T-cell (primary cell): ENCODE measurements around the gene NEFH. TPM values are rescaled to one million over a fixed set of nuclear protein-coding genes. Genes with fewer than 3 reads are reported as not detected.

Experiments used
- ATAC-seq, 4 experiments: fragments of 200-7000 bp in 3 of 4; fragments of 150-1000 bp in 1 of 4; cut with Tn5 transposase; replicated peaks in 1 of 4; 1 replicate in 3 of 4; 2 replicates in 1 of 4; pipeline ENCODE4 v1.10.0; 2021; ENCODE audit warnings: moderate library complexity in 3 of 4, mild to moderate bottlenecking in 2 of 4, moderate number of reproducible peaks in 1 of 4
- CTCF ChIA-PET, 2 donors: fragments of 300-600 bp; sonication (Branson Sonifier 250); formaldehyde crosslinking; loops; one replicate each; lab custom pipeline; 2022; ENCODE audit warnings: antibody characterized with exemption in 2 of 2; lab: Charles Lee
- POLR2A ChIA-PET, 2 donors: fragments of 300-600 bp; sonication (Branson Sonifier 250); formaldehyde crosslinking; loops; one replicate each; lab custom pipeline; 2022; ENCODE audit warnings: antibody characterized with exemption in 2 of 2; lab: Charles Lee
- DNase-seq, 35 experiments: peaks; one replicate each; pipeline versions ENCODE4 v3.0.0 to v3.0.0-alpha.2; 2013 to 2023
- H3K27ac ChIP-seq: one replicate; pipeline ENCODE4 v1.5.1; 2013; ENCODE audit warnings: low read length
- H3K27me3 ChIP-seq, 2 experiments: replicated peaks in 1 of 2; 1 replicate in 1 of 2; 2 replicates in 1 of 2; pipeline versions ENCODE4 v1.6.1 to v1.7.0; 2013; ENCODE audit warnings: low read length in 1 of 2, mixed read lengths in 1 of 2; ENCODE audit not compliant: control insufficient read depth in 2 of 2, insufficient read depth in 2 of 2; ENCODE audit errors: extremely low read depth in 1 of 2
- H3K36me3 ChIP-seq, 2 donors: 1 replicate in 1 of 2; 2 replicates in 1 of 2; pipeline versions ENCODE4 v1.6.1 to v1.7.0; 2013; ENCODE audit warnings: low read length in 1 of 2; ENCODE audit not compliant: control insufficient read depth in 2 of 2, insufficient read depth in 1 of 2; ENCODE audit errors: extremely low read depth in 1 of 2
- H3K4me1 ChIP-seq, 2 experiments: 1 replicate in 1 of 2; 2 replicates in 1 of 2; pipeline versions ENCODE4 v1.6.1 to v1.7.0; 2013; ENCODE audit warnings: low read length in 2 of 2, mixed read lengths in 1 of 2; ENCODE audit not compliant: insufficient read depth in 2 of 2, control insufficient read depth in 1 of 2; ENCODE audit errors: extremely low read depth in 1 of 2
- H3K4me3 ChIP-seq, 2 donors: 1 replicate in 1 of 2; 2 replicates in 1 of 2; pipeline versions ENCODE4 v1.5.1 to v1.7.0; 2013; ENCODE audit warnings: mild to moderate bottlenecking in 2 of 2, low read length in 1 of 2, moderate library complexity in 1 of 2; ENCODE audit not compliant: control insufficient read depth in 1 of 2; ENCODE audit errors: extremely low read depth in 1 of 2
- H3K9me3 ChIP-seq: 2 replicates; pipeline ENCODE4 v1.7.0; 2013
- H3K27ac Mint-ChIP-seq, 2 donors: one replicate each; pipeline ENCODE4 v1.8.0; 2020 to 2021; ENCODE audit warnings: mild to moderate bottlenecking in 2 of 2, mixed read lengths in 2 of 2
- H3K27me3 Mint-ChIP-seq, 2 donors: one replicate each; pipeline ENCODE4 v1.8.0; 2021 to 2022; ENCODE audit warnings: mixed read lengths in 2 of 2
- H3K36me3 Mint-ChIP-seq: one replicate; pipeline ENCODE4 v1.8.0; 2021; ENCODE audit warnings: mixed read lengths
- H3K4me1 Mint-ChIP-seq, 3 donors: one replicate each; pipeline ENCODE4 v1.8.0; 2020 to 2022; ENCODE audit warnings: mixed read lengths in 3 of 3, mild to moderate bottlenecking in 1 of 3
- H3K4me3 Mint-ChIP-seq, 3 donors: one replicate each; pipeline ENCODE4 v1.8.0; 2020 to 2022; ENCODE audit warnings: mild to moderate bottlenecking in 3 of 3, mixed read lengths in 3 of 3, moderate library complexity in 3 of 3
- H3K9me3 Mint-ChIP-seq, 3 donors: one replicate each; pipeline ENCODE4 v1.8.0; 2020 to 2022; ENCODE audit warnings: mixed read lengths in 3 of 3
- WGBS: methylation state at CpG from one replicate; pipeline ENCODE4 v1.1.5; 2013; ENCODE audit warnings: missing lambda C conversion rate; ENCODE audit not compliant: insufficient coverage; 5-methylcytosine and 5-hydroxymethylcytosine counted together
- total RNA-seq, 35 experiments: library from RNA in 6 of 35; stranded (reverse) in 6 of 35; fragments of 120-200 nt in 1 of 35; gene quantifications; one replicate each; pipeline versions ENCODE4 v1.2.1 to v1.2.4 and lab custom pipeline; 2013 to 2026

The NEFH gene
- total RNA-seq, 5 donors from 2014 or later (not counting 1 experiment from before 2014, with no cell fraction given), result 0.47 to 0.86 (median 0.73) TPM

DNA sequence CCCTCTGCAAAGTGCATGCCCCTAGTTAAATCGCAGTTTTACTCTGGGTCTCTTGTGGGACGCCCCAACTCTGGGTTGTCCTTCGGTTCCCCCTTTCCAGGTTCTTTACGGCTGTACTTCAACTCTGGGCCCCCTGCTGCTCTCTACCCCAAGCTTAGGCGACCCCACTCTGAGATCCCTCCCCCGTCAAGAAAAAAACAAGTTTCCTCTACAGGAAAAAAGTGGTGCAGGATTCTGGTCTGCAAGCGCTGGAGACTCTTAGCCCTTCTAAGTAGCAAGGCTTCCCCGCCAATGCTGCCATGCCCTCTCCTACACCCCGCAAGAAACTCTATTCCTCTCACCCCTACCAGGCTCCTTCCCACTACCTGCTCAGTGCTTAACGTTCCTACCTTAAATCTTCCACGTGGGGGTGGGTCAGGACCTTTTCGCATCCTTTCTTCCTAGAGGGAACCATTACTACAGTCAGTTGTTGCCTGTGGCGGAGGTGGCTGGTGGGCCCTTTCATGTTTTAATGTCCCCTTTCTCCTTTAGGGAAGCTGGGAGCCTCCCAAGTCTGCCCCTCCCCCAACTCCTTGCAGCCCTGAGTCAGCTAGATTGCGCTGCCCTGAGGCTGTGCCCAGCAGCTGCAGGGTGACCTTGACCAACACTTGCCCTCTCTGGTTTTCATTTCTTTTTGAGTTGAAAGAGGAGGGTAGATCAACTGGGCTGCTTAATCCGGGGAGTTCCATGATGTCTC lies 1.4 kb downstream of the NEFH start:
- Histone ChIP-seq H3K27ac (no peak overlapping the region), H3K4me3 (peak overlapping the region; percentile 32 to 45), H3K36me3 (no peaks in the 10 kb centered on the region), H3K9me3 (no peaks in the 10 kb centered on the region), H3K4me1 (peaks cover 0 to 26% of the 10 kb centered on the region in 2 experiments), H3K27me3 (peaks cover 4 to 58% of the 10 kb centered on the region in 2 experiments)
- no peak overlapping the region for H3K27ac Mint-ChIP-seq
- H3K4me3 Mint-ChIP-seq, result peak overlapping the region; percentile 44 to 68 (median 62)
- no peak for ATAC-seq
- H3K9me3 Mint-ChIP-seq, result no peaks in the 10 kb centered on the region
- H3K27me3 Mint-ChIP-seq, result peaks cover 34 to 51% of the 10 kb centered on the region in 2 donors
- peaks cover 19 to 22% (median 20%) of the 10 kb centered on the region in 3 donors for H3K4me1 Mint-ChIP-seq
- WGBS, result 22% methylated on average over 13 of the region's 15 CpGs
- H3K36me3 Mint-ChIP-seq, result no peaks in the 10 kb centered on the region
- ChIA-PET CTCF (no interaction called here), POLR2A (no interaction called here)
- DNase-seq, result no peak

DNA sequence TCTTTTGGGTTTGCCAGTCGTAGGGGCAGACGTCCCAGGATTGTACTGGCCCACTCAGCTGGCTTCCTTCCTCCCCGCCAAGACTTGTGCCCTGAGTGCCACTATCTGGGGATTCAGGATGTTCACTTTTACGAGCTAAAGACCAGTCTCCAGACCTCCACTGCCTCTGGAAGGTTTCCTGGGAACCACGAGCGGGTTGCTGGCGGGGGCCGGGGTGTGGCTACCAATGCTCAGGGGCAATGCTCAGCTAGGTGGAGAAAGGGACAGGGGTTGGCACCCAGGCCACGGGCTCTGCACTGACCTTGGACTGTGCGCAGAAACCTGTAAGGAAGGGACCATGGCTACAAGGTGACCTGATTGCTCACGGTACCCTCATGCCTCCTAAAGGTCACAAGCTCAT lies 2.2 kb downstream of the NEFH start:
- ChIA-PET POLR2A (no interaction called here), CTCF (no interaction called here)
- H3K27ac Mint-ChIP-seq, result no peak overlapping the region

DNA sequence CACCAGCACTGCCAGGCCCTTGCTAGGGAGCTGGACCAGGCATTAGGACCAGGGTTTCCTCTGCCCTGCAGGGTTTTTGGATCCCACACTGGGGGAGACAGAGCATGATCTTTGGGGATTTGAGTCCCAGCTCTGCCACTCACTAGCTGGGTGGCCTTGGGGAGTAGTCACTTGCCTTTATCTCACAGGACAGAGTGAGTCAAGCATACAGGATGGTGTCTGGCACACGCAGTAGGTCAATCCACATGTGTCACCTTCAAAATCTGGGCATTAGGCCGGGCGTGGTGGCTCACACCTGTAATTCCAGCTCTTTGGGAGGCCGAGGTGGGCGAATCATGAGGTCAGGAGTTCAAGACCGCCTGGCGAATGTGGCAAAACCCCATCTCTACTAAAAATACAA lies 2.7 kb downstream of the NEFH start:
- DNase-seq, result no peak
- H3K27me3 ChIP-seq, result peaks cover 4 to 46% of the 10 kb centered on the region in 2 experiments
- POLR2A ChIA-PET, result interaction anchor here in 1 of 2 donors (0.7 kb wide), 1 partner anchor 101 kb away, joined by 7 read pairs; no protein-coding TSS in a partner anchor
- peaks cover 19 to 22% (median 20%) of the 10 kb centered on the region in 3 donors for H3K4me1 Mint-ChIP-seq
- no peaks in the 10 kb centered on the region for H3K9me3 ChIP-seq
- no peak overlapping the region for H3K4me3 Mint-ChIP-seq
- H3K36me3 ChIP-seq, result no peaks in the 10 kb centered on the region
- H3K9me3 Mint-ChIP-seq, result no peaks in the 10 kb centered on the region
- ATAC-seq, result no peak
- WGBS, result 98% methylated on average over 5 of the region's 7 CpGs
- CTCF ChIA-PET, result no interaction called here
- H3K27ac Mint-ChIP-seq, result no peak overlapping the region
- H3K36me3 Mint-ChIP-seq, result no peaks in the 10 kb centered on the region
- H3K27me3 Mint-ChIP-seq, result peaks cover 28 to 40% of the 10 kb centered on the region in 2 donors
- no peak overlapping the region for H3K4me3 ChIP-seq
- no peak overlapping the region for H3K27ac ChIP-seq
- H3K4me1 ChIP-seq, result peaks cover 0 to 26% of the 10 kb centered on the region in 2 experiments

More for the DNA sequence above, 2.2 kb downstream of the NEFH start:
- 80% methylated on average over 11 of the region's 11 CpGs for WGBS
- Mint-ChIP-seq H3K9me3 (no peaks in the 10 kb centered on the region), H3K27me3 (peaks cover 29 to 44% of the 10 kb centered on the region in 2 donors), H3K36me3 (no peaks in the 10 kb centered on the region), H3K4me3 (no peak overlapping the region), H3K4me1 (peaks cover 19 to 22% (median 20%) of the 10 kb centered on the region in 3 donors)
- peaks cover 4 to 51% of the 10 kb centered on the region in 2 experiments for H3K27me3 ChIP-seq
- ATAC-seq, result no peak
- H3K36me3 ChIP-seq, result no peaks in the 10 kb centered on the region
- no peak overlapping the region for H3K4me3 ChIP-seq
- DNase-seq, result no peak
- H3K4me1 ChIP-seq, result peaks cover 0 to 26% of the 10 kb centered on the region in 2 experiments
- H3K9me3 ChIP-seq, result no peaks in the 10 kb centered on the region
- H3K27ac ChIP-seq, result no peak overlapping the region

DNA sequence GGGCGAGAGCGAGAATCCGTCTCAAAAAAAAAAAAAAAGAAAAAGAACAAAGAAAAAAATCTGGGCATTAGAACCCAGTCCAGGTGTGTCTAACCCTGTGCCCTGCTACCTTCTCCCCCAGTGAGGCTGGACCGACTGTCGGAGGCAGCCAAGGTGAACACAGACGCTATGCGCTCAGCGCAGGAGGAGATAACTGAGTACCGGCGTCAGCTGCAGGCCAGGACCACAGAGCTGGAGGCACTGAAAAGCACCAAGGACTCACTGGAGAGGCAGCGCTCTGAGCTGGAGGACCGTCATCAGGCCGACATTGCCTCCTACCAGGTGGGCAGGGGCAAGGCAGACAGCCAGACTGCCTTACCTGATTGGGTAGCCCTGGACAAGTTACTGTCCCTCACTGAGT lies 3.2 kb downstream of the NEFH start:
- CTCF ChIA-PET, result no interaction called here
- H3K27me3 Mint-ChIP-seq, result peaks cover 26 to 34% of the 10 kb centered on the region in 2 donors
- POLR2A ChIA-PET, result interaction anchor here in 1 of 2 donors (0.7 kb wide), 1 partner anchor 102 kb away, joined by 7 read pairs; no protein-coding TSS in a partner anchor

DNA sequence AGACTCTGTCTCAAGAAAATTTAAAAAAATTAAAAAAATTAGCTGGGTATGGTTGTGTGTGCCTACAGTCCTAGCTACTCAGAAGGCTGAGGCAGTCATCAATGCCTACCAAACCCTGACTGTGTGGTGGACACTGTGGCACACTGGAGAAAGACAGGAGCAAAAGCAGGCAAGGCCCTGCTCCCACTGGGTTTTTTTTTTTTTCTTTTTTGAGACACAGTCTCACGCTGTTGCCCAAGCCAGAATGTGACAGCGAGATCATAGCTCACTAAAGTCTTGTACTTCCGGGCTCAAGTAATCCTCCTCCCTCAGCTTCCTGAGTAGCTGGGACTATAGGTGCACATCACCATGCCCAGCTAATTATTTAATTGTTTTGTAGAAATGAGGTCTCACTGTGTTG lies 4.6 kb downstream of the NEFH start:
- H3K4me3 Mint-ChIP-seq, result no peak overlapping the region
- peaks cover 12 to 21% of the 10 kb centered on the region in 2 donors for H3K27me3 Mint-ChIP-seq
- DNase-seq, result no peak
- H3K36me3 Mint-ChIP-seq, result no peaks in the 10 kb centered on the region
- CTCF ChIA-PET, result no interaction called here
- Histone ChIP-seq H3K4me1 (peaks cover 0 to 14% of the 10 kb centered on the region in 2 experiments), H3K36me3 (no peaks in the 10 kb centered on the region), H3K4me3 (no peak overlapping the region), H3K27me3 (peaks cover 3 to 27% of the 10 kb centered on the region in 2 experiments), H3K9me3 (no peaks in the 10 kb centered on the region), H3K27ac (no peak overlapping the region)
- H3K27ac Mint-ChIP-seq, result no peak overlapping the region
- peaks cover 7 to 9% (median 8%) of the 10 kb centered on the region in 3 donors for H3K4me1 Mint-ChIP-seq
- POLR2A ChIA-PET, result interaction anchor here in 1 of 2 donors (0.7 kb wide), 1 partner anchor 11 kb away, joined by 5 read pairs; no protein-coding TSS in a partner anchor
- no CpG with 5 or more reads among the region's 3 CpGs for WGBS
- H3K9me3 Mint-ChIP-seq, result no peaks in the 10 kb centered on the region
- ATAC-seq, result no peak

More for the DNA sequence above, 3.2 kb downstream of the NEFH start:
- no peaks in the 10 kb centered on the region for H3K36me3 Mint-ChIP-seq
- H3K9me3 ChIP-seq, result no peaks in the 10 kb centered on the region
- peaks cover 4 to 41% of the 10 kb centered on the region in 2 experiments for H3K27me3 ChIP-seq
- no peaks in the 10 kb centered on the region for H3K9me3 Mint-ChIP-seq
- DNase-seq, result no peak
- H3K27ac Mint-ChIP-seq, result no peak overlapping the region
- no peaks in the 10 kb centered on the region for H3K36me3 ChIP-seq
- no peak overlapping the region for H3K4me3 Mint-ChIP-seq
- peaks cover 19% of the 10 kb centered on the region in 3 donors for H3K4me1 Mint-ChIP-seq
- H3K4me1 ChIP-seq, result peaks cover 0 to 25% of the 10 kb centered on the region in 2 experiments
- ATAC-seq, result no peak
- no peak overlapping the region for H3K4me3 ChIP-seq
- 96% methylated on average over 12 of the region's 13 CpGs for WGBS
- no peak overlapping the region for H3K27ac ChIP-seq

DNA sequence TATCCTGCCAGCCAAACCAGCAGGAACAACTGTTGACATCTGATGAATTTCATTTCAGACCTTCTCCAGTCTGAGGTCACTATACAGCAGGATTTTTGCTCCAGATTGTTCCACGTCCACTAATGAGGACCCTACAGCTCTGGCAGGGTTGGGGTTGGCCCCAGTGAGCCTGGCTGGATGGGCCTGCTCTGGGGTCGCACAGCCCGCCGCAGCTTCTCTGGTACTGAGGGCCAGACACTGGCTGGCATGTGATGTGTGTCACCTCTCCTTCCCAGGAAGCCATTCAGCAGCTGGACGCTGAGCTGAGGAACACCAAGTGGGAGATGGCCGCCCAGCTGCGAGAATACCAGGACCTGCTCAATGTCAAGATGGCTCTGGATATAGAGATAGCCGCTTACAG lies 5.4 kb downstream of the NEFH start:
- Mint-ChIP-seq H3K27me3 (peaks cover 10 to 19% of the 10 kb centered on the region in 2 donors), H3K36me3 (no peaks in the 10 kb centered on the region), H3K9me3 (no peaks in the 10 kb centered on the region), H3K27ac (no peak overlapping the region), H3K4me1 (peaks cover 6 to 7% (median 7%) of the 10 kb centered on the region in 3 donors), H3K4me3 (no peak overlapping the region)
- ChIA-PET POLR2A (no interaction called here), CTCF (no interaction called here)
- Histone ChIP-seq H3K36me3 (no peaks in the 10 kb centered on the region), H3K9me3 (no peaks in the 10 kb centered on the region), H3K4me3 (no peak overlapping the region), H3K27me3 (peaks cover 2 to 21% of the 10 kb centered on the region in 2 experiments), H3K4me1 (peaks cover 0 to 7% of the 10 kb centered on the region in 2 experiments), H3K27ac (no peak overlapping the region)
- WGBS, result 89% methylated on average over 8 of the region's 8 CpGs
- DNase-seq (no peak), ATAC-seq (no peak)
